Activated naive CD4-positive, alpha-beta T cell (primary cell): ENCODE data around the gene VSTM2L.

Experiments used
- DNase-seq, 4 experiments: peaks; one replicate each; lab custom pipeline; 2025; lab: John Stamatoyannopoulos, UW

The VSTM2L gene

GRCh38 chr20:37968841-37969401 is 66.0 kb downstream of the VSTM2L start:
- no peak for DNase-seq

GRCh38 chr20:37969949-37970855 is 67.3 kb downstream of the VSTM2L start:
- no peak for DNase-seq

- no peak for DNase-seq
Observed at GRCh38 chr20:37970856-37971245, 67.9 kb downstream of the VSTM2L start.

- DNase-seq, result no peak
Observed at GRCh38 chr20:37971561-37972127, 68.7 kb downstream of the VSTM2L start.

- DNase-seq, result no peak
Observed at GRCh38 chr20:37972256-37973058, 69.5 kb downstream of the VSTM2L start.

GRCh38 chr20:37973059-37973910 is 70.4 kb downstream of the VSTM2L start:
- no peak for DNase-seq

- DNase-seq, result no peak
Observed at GRCh38 chr20:37976887-37977286, 74.0 kb downstream of the VSTM2L start.

GRCh38 chr20:37977338-37977737 is 74.4 kb downstream of the VSTM2L start:
- DNase-seq, result no peak

GRCh38 chr20:37977786-37978185 is 74.9 kb downstream of the VSTM2L start:
- no peak for DNase-seq

GRCh38 chr20:37979021-37979985 is 76.4 kb downstream of the VSTM2L start:
- DNase-seq, result no peak

GRCh38 chr20:37980383-37980782 is 77.5 kb downstream of the VSTM2L start:
- no peak for DNase-seq

GRCh38 chr20:37980876-37981275 is 77.9 kb downstream of the VSTM2L start:
- DNase-seq, result no peak

GRCh38 chr20:37981568-37981967 is 78.6 kb downstream of the VSTM2L start:
- no peak for DNase-seq

GRCh38 chr20:37983286-37983685 is 80.4 kb downstream of the VSTM2L start:
- no peak for DNase-seq

- no peak for DNase-seq
Observed at GRCh38 chr20:37984018-37984785, 81.3 kb downstream of the VSTM2L start.

- DNase-seq, result no peak
Observed at GRCh38 chr20:37986044-37986858, 83.3 kb downstream of the VSTM2L start.

GRCh38 chr20:37986873-37987601 is 84.1 kb downstream of the VSTM2L start:
- DNase-seq, result no peak
